Right atrium auricular region (tissue), 2 donors: Measurements from ENCODE around the gene COL1A1. TPM values are rescaled to one million over a fixed set of nuclear protein-coding genes. Genes with fewer than 3 reads are reported as not detected.

Experiments
- DNase-seq: peaks from one replicate; pipeline ENCODE4 v3.0.0-alpha.2; 2019; ENCODE audit warnings: low spot score
- H3K27ac ChIP-seq, 2 donors: fragments of 200-600 bp; sonication (generic); 1 replicate in 1 of 2; 2 replicates in 1 of 2; pipeline ENCODE4 v1.5.1; 2016 to 2019
- H3K27me3 ChIP-seq, 2 donors: fragments of 200-600 bp; sonication (generic); one replicate each; pipeline versions ENCODE4 v1.5.1 to v1.6.0; 2017 to 2019
- H3K36me3 ChIP-seq: fragments of 200-600 bp; sonication (generic); one replicate; pipeline ENCODE4 v1.5.1; 2016
- H3K4me1 ChIP-seq, 2 donors: fragments of 200-600 bp; sonication (generic); one replicate each; pipeline versions ENCODE4 v1.5.1 to v1.6.0; 2017 to 2019
- H3K4me3 ChIP-seq, 2 donors: fragments of 200-600 bp; sonication (generic); 1 replicate in 1 of 2; 2 replicates in 1 of 2; pipeline ENCODE4 v1.5.1; 2017 to 2019; ENCODE audit warnings: mild to moderate bottlenecking in 1 of 2, moderate library complexity in 1 of 2
- H3K9me3 ChIP-seq, 2 donors: fragments of 200-600 bp; sonication (generic); one replicate each; pipeline ENCODE4 v1.5.1; 2019
- total RNA-seq, 2 donors: library from RNA; depleted of rRNA; stranded (reverse); fragments of >200 nt; gene quantifications; one replicate each; pipeline ENCODE4 v1.1.0, GENCODE V29; 2016
- TF ChIP-seq, protein P1 (sequence below), 2 donors: fragments of 200-600 bp; sonication (generic); IDR thresholded peaks; one replicate each; pipeline ENCODE4 v1.5.1; 2019; ENCODE audit warnings: antibody characterized with exemption in 2 of 2

COL1A1 gene
- 100 to 1,000 TPM in 1 of 2 donors, 10 to 100 TPM in 1; 19.8 to 180 TPM for total RNA-seq

DNA sequence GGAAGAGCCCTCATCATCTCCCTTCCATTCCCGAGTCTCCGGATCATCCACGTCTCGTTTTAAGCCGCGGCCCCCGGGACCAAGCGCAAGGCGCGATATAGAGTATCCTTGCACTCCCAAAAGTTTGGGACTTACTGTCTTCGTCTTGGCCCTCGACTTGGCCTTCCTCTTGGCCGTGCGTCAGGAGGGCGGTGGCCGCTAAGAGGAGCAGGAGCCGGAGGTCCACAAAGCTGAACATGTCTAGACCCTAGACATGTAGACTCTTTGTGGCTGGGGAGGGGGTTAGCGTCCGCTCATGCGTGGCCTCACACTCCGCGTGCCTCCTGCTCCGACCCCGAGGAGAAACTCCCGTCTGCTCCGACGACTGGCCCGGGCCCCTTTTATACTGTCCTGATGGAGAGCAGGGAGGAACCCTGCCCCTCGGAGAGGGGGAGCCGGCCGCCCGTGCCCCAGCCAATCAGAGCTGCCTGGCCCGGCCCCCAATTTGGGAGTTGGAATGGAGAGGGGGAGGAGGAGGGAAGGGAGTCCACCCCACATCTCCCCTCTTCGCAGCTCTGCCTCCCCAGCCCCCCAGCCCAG is at the start of gene COL1A1:
COL1A1 (minus strand) TSS at position 356 of the 579 bp plus-strand sequence; CDS start at position 238, 118 bp downstream.
- TF ChIP-seq, protein P1, sequence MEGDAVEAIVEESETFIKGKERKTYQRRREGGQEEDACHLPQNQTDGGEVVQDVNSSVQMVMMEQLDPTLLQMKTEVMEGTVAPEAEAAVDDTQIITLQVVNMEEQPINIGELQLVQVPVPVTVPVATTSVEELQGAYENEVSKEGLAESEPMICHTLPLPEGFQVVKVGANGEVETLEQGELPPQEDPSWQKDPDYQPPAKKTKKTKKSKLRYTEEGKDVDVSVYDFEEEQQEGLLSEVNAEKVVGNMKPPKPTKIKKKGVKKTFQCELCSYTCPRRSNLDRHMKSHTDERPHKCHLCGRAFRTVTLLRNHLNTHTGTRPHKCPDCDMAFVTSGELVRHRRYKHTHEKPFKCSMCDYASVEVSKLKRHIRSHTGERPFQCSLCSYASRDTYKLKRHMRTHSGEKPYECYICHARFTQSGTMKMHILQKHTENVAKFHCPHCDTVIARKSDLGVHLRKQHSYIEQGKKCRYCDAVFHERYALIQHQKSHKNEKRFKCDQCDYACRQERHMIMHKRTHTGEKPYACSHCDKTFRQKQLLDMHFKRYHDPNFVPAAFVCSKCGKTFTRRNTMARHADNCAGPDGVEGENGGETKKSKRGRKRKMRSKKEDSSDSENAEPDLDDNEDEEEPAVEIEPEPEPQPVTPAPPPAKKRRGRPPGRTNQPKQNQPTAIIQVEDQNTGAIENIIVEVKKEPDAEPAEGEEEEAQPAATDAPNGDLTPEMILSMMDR (IDR thresholded peaks at IDR 0.05): no peak
- no peaks in the 10 kb centered on the region for H3K27me3 ChIP-seq
- H3K9me3 ChIP-seq: no peaks in the 10 kb centered on the region
- H3K27ac ChIP-seq: peak within 1 kb of the TSS; percentile 79 to 93
- peak; percentile 83 for DNase-seq
- H3K36me3 ChIP-seq: peaks cover 29% of the 10 kb centered on the region
- peaks cover 0 to 47% of the 10 kb centered on the region in 2 donors for H3K4me1 ChIP-seq
- H3K4me3 ChIP-seq: peak within 1 kb of the TSS; percentile 34 to 54

DNA sequence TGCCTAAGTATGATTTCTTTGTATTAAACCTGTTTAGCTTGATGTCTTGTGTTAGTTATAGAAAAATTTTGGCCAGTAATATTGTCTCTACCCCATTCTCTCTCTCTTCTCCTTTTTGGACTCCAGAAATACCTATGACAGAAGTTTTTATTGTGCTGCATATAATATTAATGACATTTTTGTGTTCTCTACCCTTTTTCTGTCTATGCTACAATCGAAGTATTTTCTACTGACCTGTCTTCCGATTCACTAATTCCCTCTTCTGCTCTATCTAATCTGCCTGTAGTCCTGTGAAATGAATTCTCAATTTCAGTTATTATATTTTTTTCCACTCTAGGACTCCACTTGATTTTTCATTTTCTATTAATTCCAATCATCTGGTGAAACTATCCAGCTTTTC is 46.8 kb upstream of the COL1A1 start:
- H3K27ac ChIP-seq: no peak overlapping the region
- H3K4me3 ChIP-seq: no peak overlapping the region
- no peak for DNase-seq
- no peaks in the 10 kb centered on the region for H3K27me3 ChIP-seq
- TF ChIP-seq, protein P1 (IDR thresholded peaks at IDR 0.05): no peak
- no peaks in the 10 kb centered on the region for H3K4me1 ChIP-seq
- H3K36me3 ChIP-seq: no peaks in the 10 kb centered on the region
- peaks cover 0 to 16% of the 10 kb centered on the region in 2 donors for H3K9me3 ChIP-seq

DNA sequence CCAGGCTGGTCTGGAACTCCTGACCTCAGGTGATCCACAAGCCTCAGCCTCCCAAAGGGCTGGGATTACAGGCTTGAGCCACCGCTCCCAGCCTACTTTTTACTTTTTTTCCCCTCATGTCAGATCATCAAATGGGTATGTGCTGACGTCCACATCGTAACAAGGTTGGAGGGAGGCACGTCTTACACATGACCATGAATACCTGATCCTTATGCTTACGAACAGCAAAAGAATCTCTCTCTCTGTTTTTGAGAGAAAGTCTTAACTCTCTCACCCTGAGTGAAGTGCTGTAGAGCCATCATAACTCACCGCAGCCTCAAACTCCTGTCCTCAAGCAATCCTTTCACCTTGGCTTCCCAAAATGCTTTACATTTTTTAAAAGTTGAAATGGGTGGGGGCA is 43.3 kb upstream of the COL1A1 start:
- TF ChIP-seq, protein P1 (IDR thresholded peaks at IDR 0.05): no peak
- DNase-seq: no peak
- peaks cover 0 to 16% of the 10 kb centered on the region in 2 donors for H3K9me3 ChIP-seq
- H3K4me1 ChIP-seq: peaks cover 0 to 6% of the 10 kb centered on the region in 2 donors
- no peak overlapping the region for H3K4me3 ChIP-seq
- no peaks in the 10 kb centered on the region for H3K36me3 ChIP-seq
- no peaks in the 10 kb centered on the region for H3K27me3 ChIP-seq
- H3K27ac ChIP-seq: no peak overlapping the region

DNA sequence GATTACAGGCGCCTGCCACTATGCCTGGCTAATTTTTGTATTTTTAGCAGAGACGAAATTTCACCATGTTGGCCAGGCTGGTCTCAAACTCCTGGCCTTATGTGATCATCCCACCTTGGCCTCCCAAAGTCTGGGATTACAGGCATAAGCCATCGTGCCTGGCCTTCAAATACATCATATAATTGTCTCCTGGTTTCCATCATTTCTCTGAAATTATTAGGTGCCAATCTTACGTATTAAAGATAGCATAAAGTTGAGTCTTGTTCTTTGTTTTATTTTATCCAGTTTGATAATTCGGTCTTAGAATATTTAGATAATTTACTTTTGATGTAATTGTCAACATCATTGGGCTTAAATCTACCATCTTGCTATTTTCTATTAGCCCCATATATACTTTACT is 40.0 kb upstream of the COL1A1 start:
- H3K4me1 ChIP-seq: peaks cover 0 to 6% of the 10 kb centered on the region in 2 donors
- TF ChIP-seq, protein P1 (IDR thresholded peaks at IDR 0.05): no peak
- no peaks in the 10 kb centered on the region for H3K36me3 ChIP-seq
- no peak overlapping the region for H3K4me3 ChIP-seq
- no peaks in the 10 kb centered on the region for H3K9me3 ChIP-seq
- DNase-seq: no peak
- no peaks in the 10 kb centered on the region for H3K27me3 ChIP-seq
- no peak overlapping the region for H3K27ac ChIP-seq

DNA sequence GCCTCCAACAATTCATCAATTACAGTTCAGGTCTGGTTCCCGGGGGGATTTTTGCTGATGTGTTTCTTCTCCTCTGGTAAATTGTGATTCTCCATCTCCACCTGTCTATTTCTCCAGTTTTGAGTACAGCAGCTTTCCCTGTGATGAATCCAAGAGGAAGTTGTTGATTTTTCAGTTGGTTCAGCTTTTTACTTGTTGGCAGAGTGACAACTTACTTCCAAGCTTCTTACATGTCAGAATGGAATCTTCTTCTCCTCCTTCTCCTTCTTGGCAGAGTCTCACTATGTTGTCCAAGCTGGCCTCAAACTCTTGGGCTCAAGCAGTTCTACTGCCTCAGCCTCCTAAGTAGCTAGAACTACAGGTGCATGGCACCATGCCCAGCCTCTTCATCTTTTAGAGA is 39.4 kb upstream of the COL1A1 start:
- H3K4me1 ChIP-seq: peaks cover 0 to 6% of the 10 kb centered on the region in 2 donors
- no peak overlapping the region for H3K27ac ChIP-seq
- H3K4me3 ChIP-seq: no peak overlapping the region
- no peaks in the 10 kb centered on the region for H3K36me3 ChIP-seq
- no peaks in the 10 kb centered on the region for H3K27me3 ChIP-seq
- DNase-seq: no peak
- TF ChIP-seq, protein P1 (IDR thresholded peaks at IDR 0.05): no peak
- H3K9me3 ChIP-seq: no peaks in the 10 kb centered on the region

DNA sequence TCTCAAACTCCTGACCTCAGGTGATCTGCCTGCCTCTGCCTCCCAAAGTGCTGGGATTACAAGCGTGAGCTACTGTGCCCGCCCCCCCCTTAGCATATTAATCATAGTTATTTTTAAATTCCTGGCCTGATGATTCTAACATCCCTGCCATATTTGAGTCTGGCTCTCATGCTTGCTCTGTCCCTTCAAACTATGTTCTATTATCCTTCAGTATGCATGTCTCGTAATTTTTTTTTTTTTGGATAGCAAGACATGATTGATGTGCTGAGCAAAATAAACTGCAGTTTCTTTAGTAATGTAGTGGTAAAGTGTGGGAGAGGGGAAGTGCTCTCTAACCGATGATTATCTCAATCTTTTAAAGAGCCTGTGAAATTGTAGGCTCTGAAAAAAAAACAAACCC is 38.5 kb upstream of the COL1A1 start:
- Histone ChIP-seq H3K4me3 (no peak overlapping the region), H3K27me3 (no peaks in the 10 kb centered on the region), H3K27ac (no peak overlapping the region), H3K36me3 (no peaks in the 10 kb centered on the region), H3K9me3 (no peaks in the 10 kb centered on the region), H3K4me1 (peaks cover 0 to 6% of the 10 kb centered on the region in 2 donors)
- TF ChIP-seq, protein P1 (IDR thresholded peaks at IDR 0.05): no peak
- DNase-seq: no peak
